Thyroid gland (tissue), 4 donors: ENCODE data around the gene PDHA1.
A peak's percentile ranks its signal among the peaks of the same experiment; 100 is the strongest.

ENCODE experiments used
- POLR2A ChIP-seq, 2 donors: fragments of 450-650 bp; IDR thresholded peaks; one replicate each; pipeline ENCODE4 v1.6.1; 2017; ENCODE audit warnings: antibody characterized with exemption in 2 of 2, mild to moderate bottlenecking in 2 of 2, moderate library complexity in 1 of 2
- TF ChIP-seq, protein P1 (sequence below), 6 experiments: fragments of 200-600 bp in 3 of 6; fragments of 450-650 bp in 3 of 6; sonication (generic) in 3 of 6; IDR thresholded peaks; one replicate each; pipeline ENCODE4 v1.5.1; 2016 to 2019; ENCODE audit warnings: antibody characterized with exemption in 6 of 6, mild to moderate bottlenecking in 2 of 6, inconsistent platforms in 1 of 6, moderate library complexity in 1 of 6

DNA sequence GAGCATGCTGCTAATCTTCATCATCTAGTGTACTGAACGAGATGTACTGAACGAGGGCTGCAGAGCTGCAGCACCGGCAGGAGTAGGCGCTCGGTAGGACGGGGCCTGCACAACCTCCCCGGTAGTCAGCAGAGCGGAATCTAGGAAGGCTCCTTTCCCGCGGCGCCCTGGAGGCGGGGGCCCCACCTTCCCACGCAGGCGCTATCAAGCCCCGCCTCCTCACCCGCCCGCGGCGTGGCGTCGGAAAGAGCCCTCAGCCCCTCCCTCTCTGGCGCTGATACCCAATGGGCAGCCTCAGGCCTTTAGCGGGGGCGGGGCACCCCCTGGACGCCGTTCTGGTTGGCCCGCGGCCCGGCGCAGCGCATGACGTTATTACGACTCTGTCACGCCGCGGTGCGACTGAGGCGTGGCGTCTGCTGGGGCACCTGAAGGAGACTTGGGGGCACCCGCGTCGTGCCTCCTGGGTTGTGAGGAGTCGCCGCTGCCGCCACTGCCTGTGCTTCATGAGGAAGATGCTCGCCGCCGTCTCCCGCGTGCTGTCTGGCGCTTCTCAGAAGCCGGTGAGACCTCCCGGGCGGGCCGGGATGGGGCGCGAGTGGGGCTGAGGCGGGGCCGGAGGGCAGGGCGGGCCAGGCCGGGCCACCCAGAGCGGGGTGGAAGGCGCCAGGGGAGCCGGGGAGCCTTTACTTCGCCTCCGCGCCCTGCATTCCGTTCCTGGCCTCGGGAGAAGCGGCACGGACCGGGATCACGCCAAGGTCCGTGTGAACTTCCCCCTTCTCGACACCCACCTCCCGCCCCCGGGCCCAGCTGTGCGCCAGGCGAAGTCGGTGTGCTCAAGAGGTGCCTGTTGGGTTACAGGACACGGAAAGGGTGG lies at the start of gene PDHA1:
- TF ChIP-seq, protein P1, sequence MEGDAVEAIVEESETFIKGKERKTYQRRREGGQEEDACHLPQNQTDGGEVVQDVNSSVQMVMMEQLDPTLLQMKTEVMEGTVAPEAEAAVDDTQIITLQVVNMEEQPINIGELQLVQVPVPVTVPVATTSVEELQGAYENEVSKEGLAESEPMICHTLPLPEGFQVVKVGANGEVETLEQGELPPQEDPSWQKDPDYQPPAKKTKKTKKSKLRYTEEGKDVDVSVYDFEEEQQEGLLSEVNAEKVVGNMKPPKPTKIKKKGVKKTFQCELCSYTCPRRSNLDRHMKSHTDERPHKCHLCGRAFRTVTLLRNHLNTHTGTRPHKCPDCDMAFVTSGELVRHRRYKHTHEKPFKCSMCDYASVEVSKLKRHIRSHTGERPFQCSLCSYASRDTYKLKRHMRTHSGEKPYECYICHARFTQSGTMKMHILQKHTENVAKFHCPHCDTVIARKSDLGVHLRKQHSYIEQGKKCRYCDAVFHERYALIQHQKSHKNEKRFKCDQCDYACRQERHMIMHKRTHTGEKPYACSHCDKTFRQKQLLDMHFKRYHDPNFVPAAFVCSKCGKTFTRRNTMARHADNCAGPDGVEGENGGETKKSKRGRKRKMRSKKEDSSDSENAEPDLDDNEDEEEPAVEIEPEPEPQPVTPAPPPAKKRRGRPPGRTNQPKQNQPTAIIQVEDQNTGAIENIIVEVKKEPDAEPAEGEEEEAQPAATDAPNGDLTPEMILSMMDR (IDR thresholded peaks at IDR 0.05) = no peak
- TF ChIP-seq POLR2A (IDR thresholded peaks at IDR 0.05) = peak in 1 of 2 donors; percentile 82
